Pons (tissue), 1 donor: ENCODE measurements around the gene NTM.

Source experiments
- DNase-seq: peaks from one replicate; pipeline ENCODE4 v3.0.0-alpha.2; 2016; ENCODE audit warnings: low spot score

NTM gene

DNA sequence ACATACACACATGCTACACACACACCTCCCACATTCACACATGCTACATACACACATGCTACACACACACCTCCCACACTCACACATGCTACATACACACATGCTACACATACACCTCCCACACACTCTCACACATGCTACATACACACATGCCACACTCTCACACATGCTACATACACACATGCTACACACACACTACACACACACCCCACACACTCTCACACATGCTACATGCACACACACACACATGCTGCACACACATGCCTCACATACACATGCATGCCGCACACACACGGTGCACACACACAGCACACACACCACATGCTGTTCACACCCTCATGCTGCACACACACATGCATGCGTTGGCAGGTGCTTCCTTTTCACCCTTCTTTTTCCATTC is 495.4 kb downstream of the NTM start:
- DNase-seq = no peak

DNA sequence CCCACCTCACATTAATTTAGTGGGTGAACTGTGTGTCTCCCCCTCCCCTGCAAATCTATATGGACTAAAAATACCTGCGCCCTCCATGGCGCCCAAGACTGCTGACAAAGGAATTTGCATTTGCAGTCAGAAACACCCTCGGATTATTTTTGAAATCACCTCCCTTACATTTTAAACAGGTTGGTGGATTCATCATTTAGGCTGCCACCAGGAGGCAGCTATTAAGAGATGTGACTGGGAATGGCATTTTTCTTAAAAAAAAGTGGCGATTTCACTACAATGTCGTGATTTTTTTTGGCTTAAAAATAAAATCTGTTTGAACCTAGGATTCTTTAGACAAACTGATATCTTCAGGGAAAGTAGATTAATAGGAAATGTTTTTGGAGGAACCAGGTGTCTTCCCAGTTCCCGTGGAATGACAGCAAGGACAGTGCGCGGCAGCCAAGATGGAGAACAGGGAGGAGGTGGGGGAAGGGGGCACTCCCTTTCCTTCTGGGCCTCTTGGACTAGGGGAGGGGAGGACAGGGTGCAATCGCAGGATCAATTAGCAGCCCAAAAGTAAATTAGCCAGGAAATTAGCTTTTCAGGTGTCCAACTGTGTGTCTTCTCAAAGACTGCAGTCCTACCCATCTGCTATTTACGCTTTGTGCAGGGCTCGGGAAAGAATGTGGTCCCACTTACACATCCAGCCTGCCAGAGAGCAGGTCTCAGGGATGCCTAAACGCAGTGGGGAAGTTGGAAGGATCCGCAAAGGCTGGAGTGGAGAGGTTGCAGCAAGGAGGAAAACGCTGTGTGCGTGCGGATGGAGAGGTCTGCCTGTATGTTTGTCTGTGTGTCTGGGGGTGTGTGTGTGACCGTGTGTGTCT is 496.4 kb downstream of the NTM start:
- no peak for DNase-seq

- peak; percentile 81 for DNase-seq
Observed at GRCh38 chr11:131867457-131868257, 497.2 kb downstream of the NTM start.

- no peak for DNase-seq
Observed at GRCh38 chr11:131868629-131869507, 498.5 kb downstream of the NTM start.

DNA sequence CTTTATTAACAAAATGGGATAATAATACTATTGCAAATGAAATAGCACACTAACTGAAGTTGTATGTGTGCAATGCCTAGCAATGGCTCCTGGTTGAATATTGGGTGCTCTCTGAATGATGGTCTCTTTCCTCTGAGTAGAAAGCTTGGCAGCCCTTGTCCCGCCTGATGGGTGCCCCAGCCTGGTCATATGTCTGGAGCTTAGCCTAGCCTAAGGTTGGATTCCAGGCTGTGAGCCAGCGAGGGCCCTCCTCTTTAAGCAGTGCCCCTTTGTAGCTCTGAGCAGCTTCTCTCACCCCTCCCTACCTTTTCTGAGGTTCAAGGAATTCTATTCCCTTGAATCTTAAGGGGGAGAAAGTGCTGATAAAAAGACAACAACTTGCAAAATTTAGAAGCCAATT is 499.9 kb downstream of the NTM start:
- no peak for DNase-seq

GRCh38 chr11:131871006-131871405 is 500.6 kb downstream of the NTM start:
- no peak for DNase-seq

DNA sequence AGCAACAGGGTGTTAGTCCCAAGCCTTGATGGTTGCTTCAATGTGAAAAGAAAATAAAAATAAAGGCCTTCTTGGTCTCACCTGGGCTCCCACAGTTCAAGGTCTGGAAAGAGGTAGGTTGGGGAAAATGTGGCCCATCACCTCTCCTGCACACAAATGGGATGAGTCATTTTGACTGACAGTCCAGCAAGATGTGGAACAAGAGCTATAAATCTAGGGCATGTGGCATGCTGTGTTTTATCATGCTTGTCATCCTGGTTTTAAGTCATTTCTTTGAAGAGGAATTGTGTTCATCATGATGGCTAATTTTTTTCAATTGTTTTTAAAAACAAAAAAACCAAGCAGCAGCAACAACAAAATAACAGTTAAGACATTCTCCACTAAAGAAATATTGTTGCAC is 503.7 kb downstream of the NTM start:
- DNase-seq = no peak

DNA sequence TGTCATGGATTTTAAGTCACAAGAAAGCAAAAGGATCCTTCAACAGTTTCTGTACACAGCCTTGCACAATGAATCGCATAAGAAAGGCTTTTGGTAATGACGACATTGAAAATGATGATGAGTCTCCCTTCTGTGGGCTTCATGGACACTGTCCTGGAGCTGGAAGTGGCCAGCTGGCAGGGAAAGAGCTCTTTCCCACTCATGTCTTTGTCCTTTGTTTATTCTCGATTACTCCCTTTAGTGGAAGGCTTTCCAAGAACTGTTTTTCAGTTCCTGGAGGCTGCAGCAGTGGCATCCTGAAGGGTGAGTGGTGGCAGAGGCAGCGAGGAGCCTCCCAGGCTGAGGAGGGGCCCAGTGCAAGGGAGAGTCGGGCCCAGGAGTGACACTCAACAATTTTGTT is 505.2 kb downstream of the NTM start:
- DNase-seq = peak; percentile 27

DNA sequence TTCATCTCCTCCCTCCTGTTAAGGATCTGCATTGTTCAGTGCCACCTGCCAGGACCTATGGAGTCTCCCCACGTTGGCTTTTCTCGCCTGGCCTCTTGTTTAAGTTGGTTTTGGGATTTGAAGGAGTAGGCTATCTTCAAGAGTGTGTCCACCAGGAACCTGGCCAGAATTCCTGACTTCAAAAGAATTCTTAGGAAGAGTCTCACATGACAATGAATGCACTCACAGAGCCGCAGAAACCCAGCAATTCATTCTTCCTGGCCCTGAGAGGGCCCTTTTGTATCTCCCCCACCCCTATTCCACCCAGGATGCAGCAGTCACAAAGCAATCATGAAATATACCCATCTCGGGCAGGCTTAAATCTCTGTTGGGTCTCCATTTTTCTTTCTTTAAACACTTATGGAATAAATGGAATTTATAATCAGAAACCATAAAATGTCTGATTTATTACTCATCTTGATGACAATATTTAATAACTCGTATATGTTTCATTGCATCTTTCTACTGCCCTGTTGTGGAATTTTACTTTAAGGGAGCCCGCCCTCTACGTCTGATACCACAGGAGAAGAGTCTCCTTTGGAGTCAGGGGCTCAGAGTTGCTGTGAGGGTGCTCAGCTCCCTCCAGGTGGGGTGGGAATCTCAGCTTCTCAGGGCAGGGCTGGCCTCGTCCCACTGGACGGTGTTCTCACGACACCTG is 507.0 kb downstream of the NTM start:
- no peak for DNase-seq

- DNase-seq = no peak
Observed at GRCh38 chr11:131880316-131880715, 509.9 kb downstream of the NTM start.

DNA sequence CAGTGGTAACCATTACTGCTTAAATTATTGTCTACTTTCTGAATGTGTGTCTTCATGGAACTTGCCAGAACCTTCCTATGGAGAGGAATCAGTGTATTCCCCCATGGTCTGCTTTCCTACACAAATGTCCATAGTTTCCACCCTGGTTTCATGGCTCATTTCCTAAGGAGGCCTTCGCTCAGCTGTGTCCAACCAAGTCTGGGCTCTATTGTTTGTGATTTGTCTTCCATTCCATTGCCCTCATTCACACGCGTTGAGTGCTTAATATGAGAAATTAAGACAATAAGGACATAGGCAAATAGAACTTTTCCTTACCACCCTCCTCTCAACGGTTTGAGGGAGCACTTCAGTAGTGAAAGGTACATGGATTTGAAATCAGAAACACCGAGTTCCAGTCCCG is 510.6 kb downstream of the NTM start:
- DNase-seq = no peak

DNA sequence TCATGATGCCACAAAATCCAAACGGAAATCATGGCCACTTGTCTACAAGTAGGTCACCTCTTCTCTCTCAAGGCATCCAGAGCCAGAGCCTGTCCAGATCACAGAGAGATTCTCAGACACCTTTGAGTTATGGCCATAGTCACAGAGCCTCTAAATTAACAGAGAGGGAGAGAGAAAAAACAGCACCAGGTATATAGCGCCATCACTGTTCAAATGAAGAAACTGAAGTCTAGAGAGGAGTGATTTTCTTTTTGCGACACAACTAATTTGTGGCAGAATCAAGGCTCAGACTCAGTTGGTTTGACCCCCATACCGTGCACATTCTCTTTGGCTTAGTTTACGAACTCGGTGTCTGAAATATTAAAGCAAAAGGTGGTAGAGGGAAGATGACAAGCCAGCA is 512.9 kb downstream of the NTM start:
- no peak for DNase-seq

- DNase-seq = no peak
Observed at GRCh38 chr11:131884461-131885073, 514.2 kb downstream of the NTM start.

GRCh38 chr11:131885431-131885830 is 515.0 kb downstream of the NTM start:
- DNase-seq = no peak

DNA sequence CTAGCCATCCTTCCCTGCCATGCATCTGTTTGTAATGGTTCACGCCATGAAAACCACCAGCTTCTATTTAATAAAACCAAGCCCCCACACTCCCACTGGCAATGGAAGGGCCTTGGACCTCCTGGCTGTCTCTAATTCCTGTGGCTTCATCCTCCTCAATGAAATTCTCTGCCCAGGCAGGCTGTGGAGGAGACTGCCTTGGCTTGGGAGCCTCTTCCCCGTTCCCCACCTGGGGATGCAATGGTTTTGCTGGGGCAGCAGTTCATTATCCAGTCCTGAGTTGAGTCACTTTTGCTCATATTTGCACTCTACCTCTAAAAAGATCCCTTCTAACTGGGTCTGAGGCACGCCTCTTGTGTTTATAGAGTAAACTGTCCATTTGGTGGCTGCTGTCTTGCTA is 515.8 kb downstream of the NTM start:
- DNase-seq = no peak

- no peak for DNase-seq
Observed at GRCh38 chr11:131888230-131888855, 517.9 kb downstream of the NTM start.

- DNase-seq = no peak
Observed at GRCh38 chr11:131889146-131889577, 518.7 kb downstream of the NTM start.

- no peak for DNase-seq
Observed at GRCh38 chr11:131889760-131890581, 519.6 kb downstream of the NTM start.

GRCh38 chr11:131893103-131893890 is 522.9 kb downstream of the NTM start:
- no peak for DNase-seq
